Sigmoid colon (tissue), 7 donors: Measurements from ENCODE around the gene PIN1. TPM values are rescaled to one million over a fixed set of nuclear protein-coding genes. Genes with fewer than 3 reads are reported as not detected.

ENCODE experiments used
- DNase-seq: peaks from one replicate; pipeline ENCODE4 v3.0.0-alpha.2; 2019
- H3K27ac ChIP-seq, 4 donors: fragments of 200-600 bp; sonication (generic); one replicate each; pipeline ENCODE4 v1.5.1; 2016 to 2019; ENCODE audit warnings: mild to moderate bottlenecking in 1 of 4
- H3K27me3 ChIP-seq, 3 donors: fragments of 200-600 bp; sonication (generic); one replicate each; pipeline ENCODE4 v1.5.1; 2019; ENCODE audit warnings: mild to moderate bottlenecking in 1 of 3
- H3K36me3 ChIP-seq, 4 donors: fragments of 200-600 bp; sonication (generic); one replicate each; pipeline ENCODE4 v1.5.1; 2016 to 2019
- H3K4me1 ChIP-seq, 4 donors: fragments of 200-600 bp; sonication (generic); one replicate each; pipeline ENCODE4 v1.5.1; 2017 to 2019
- H3K4me3 ChIP-seq, 4 donors: fragments of 200-600 bp; sonication (generic); one replicate each; pipeline ENCODE4 v1.5.1; 2017 to 2019; ENCODE audit warnings: mild to moderate bottlenecking in 2 of 4, moderate library complexity in 1 of 4
- H3K9me3 ChIP-seq, 4 donors: fragments of 200-600 bp in 3 of 4; sonication (generic) in 3 of 4; one replicate each; pipeline versions ENCODE4 v1.5.1 to v1.6.1; 2013 to 2019
- CTCF ChIP-seq, 4 experiments: fragments of 450-650 bp in 3 of 4; fragments of 200-600 bp in 1 of 4; IDR thresholded peaks; one replicate each; pipeline ENCODE4 v1.5.1; 2016 to 2019; ENCODE audit warnings: antibody characterized with exemption in 4 of 4, mild to moderate bottlenecking in 3 of 4, moderate library complexity in 2 of 4
- EP300 ChIP-seq, 4 donors: sonication (generic); formaldehyde crosslinking; IDR thresholded peaks; one replicate each; pipeline ENCODE4 v1.6.1; 2017; ENCODE audit warnings: antibody characterized with exemption in 4 of 4
- POLR2A ChIP-seq, 2 donors: fragments of 450-650 bp; IDR thresholded peaks; one replicate each; pipeline ENCODE4 v1.6.1; 2016; ENCODE audit warnings: antibody characterized with exemption in 2 of 2, mild to moderate bottlenecking in 2 of 2, moderate library complexity in 2 of 2
- POLR2AphosphoS5 ChIP-seq, 4 donors: sonication (generic); formaldehyde crosslinking; IDR thresholded peaks; one replicate each; pipeline ENCODE4 v1.6.1; 2017; ENCODE audit warnings: antibody characterized with exemption in 4 of 4
- whole genome bisulfite sequencing, 2 donors: extraction: QIAGEN DNeasy Blood & Tissue Kit; methylation state at CpG; one replicate each; pipeline ENCODE4 v1.1.7; 2013; 5-methylcytosine and 5-hydroxymethylcytosine counted together
- intact Hi-C: fragments of 100-400 bp; cut with DNase I; formaldehyde crosslinking; loops from one replicate; pipeline ENCODE4 v1.15.1; 2023
- polyA plus RNA-seq, 3 donors: library from polyadenylated mRNA; stranded (reverse); fragments of 200-250 nt; gene quantifications; one replicate each; pipeline ENCODE4 v1.2.3, GENCODE V29; 2013
- total RNA-seq, 4 donors: library from RNA; depleted of rRNA; stranded (reverse); fragments of >200 nt; gene quantifications; one replicate each; pipeline ENCODE4 v1.1.0, GENCODE V29; 2016
- donor health status: healthy with polysubstance abuse.
- donor health status: Bipolar disorder and iron deficiency.
- donor health status: healthy.

PIN1 gene
- total and polyA plus RNA-seq, 7 donors, result 77.5 to 149 (median 122) TPM

- no peaks in the 10 kb centered on the region for H3K9me3 ChIP-seq
- H3K27ac ChIP-seq, result no peak overlapping the region
- 96 to 98% methylated on average over 38 of the region's 38 CpGs for WGBS, 2 donors
- TF ChIP-seq CTCF (IDR thresholded peaks at IDR 0.05) (no peak), POLR2A (IDR thresholded peaks at IDR 0.05) (no peak), EP300 (IDR thresholded peaks at IDR 0.05) (no peak), POLR2AphosphoS5 (IDR thresholded peaks at IDR 0.05) (no peak)
- H3K4me1 ChIP-seq, result peaks cover 0 to 17% (median 11%) of the 10 kb centered on the region in 4 donors
- intact Hi-C loops, result no loop called here
- no peak for DNase-seq
- H3K27me3 ChIP-seq, result no peaks in the 10 kb centered on the region
- H3K4me3 ChIP-seq, result no peak overlapping the region
- peaks cover 0 to 5% (median 0%) of the 10 kb centered on the region in 4 donors for H3K36me3 ChIP-seq
These were observed 19.2 kb downstream of the PIN1 start for GRCh38 chr19:9854282-9854846.

- 97% methylated on average over 9 of the region's 9 CpGs for WGBS, 2 donors
- H3K36me3 ChIP-seq, result peaks cover 0 to 5% (median 0%) of the 10 kb centered on the region in 4 donors
- no peak overlapping the region for H3K27ac ChIP-seq
- TF ChIP-seq EP300 (IDR thresholded peaks at IDR 0.05) (no peak), POLR2A (IDR thresholded peaks at IDR 0.05) (no peak), CTCF (IDR thresholded peaks at IDR 0.05) (no peak), POLR2AphosphoS5 (IDR thresholded peaks at IDR 0.05) (no peak)
- H3K4me3 ChIP-seq, result no peak overlapping the region
- no peaks in the 10 kb centered on the region for H3K4me1 ChIP-seq
- DNase-seq, result no peak
- H3K27me3 ChIP-seq, result no peaks in the 10 kb centered on the region
- intact Hi-C loops, result no loop called here
- no peaks in the 10 kb centered on the region for H3K9me3 ChIP-seq
These were observed 21.5 kb downstream of the PIN1 start for GRCh38 chr19:9856609-9857008.

GRCh38 chr19:9857076-9857721 lies 22.1 kb downstream of the PIN1 start:
- no peaks in the 10 kb centered on the region for H3K27me3 ChIP-seq
- intact Hi-C loops, result no loop called here
- no peak overlapping the region for H3K4me3 ChIP-seq
- no peaks in the 10 kb centered on the region for H3K4me1 ChIP-seq
- H3K27ac ChIP-seq, result no peak overlapping the region
- TF ChIP-seq CTCF (IDR thresholded peaks at IDR 0.05) (no peak), POLR2AphosphoS5 (IDR thresholded peaks at IDR 0.05) (no peak), POLR2A (IDR thresholded peaks at IDR 0.05) (no peak), EP300 (IDR thresholded peaks at IDR 0.05) (no peak)
- 96 to 97% methylated on average over 13 of the region's 13 CpGs for WGBS, 2 donors
- no peaks in the 10 kb centered on the region for H3K9me3 ChIP-seq
- no peak for DNase-seq
- H3K36me3 ChIP-seq, result peaks cover 0 to 5% (median 0%) of the 10 kb centered on the region in 4 donors

GRCh38 chr19:9857920-9858746 lies 23.0 kb downstream of the PIN1 start:
- DNase-seq, result no peak
- WGBS, 2 donors, result 67 to 88% methylated on average over 10 of the region's 10 CpGs
- Histone ChIP-seq H3K4me3 (no peak overlapping the region), H3K27ac (no peak overlapping the region), H3K9me3 (no peaks in the 10 kb centered on the region), H3K36me3 (peaks cover 0 to 5% (median 0%) of the 10 kb centered on the region in 4 donors), H3K4me1 (no peaks in the 10 kb centered on the region), H3K27me3 (no peaks in the 10 kb centered on the region)
- TF ChIP-seq POLR2A (IDR thresholded peaks at IDR 0.05), result no peak
- no peak for TF ChIP-seq CTCF (IDR thresholded peaks at IDR 0.05)
- TF ChIP-seq POLR2AphosphoS5 (IDR thresholded peaks at IDR 0.05), result no peak
- TF ChIP-seq EP300 (IDR thresholded peaks at IDR 0.05), result no peak
- intact Hi-C loops, result no loop called here
